PC-3 (cell line): ENCODE results near the gene TMEM250. TPM values are rescaled to one million over a fixed set of nuclear protein-coding genes. Genes with fewer than 3 reads are reported as not detected.

ENCODE experiments used
- ATAC-seq: fragments of 200-7000 bp; cut with Tn5 transposase; 2 replicates; pipeline ENCODE4 v1.9.1; 2020; ENCODE audit warnings: mild to moderate bottlenecking, moderate library complexity
- BruUV-seq: library from RNA; stranded (reverse); fragments of 400-500 nt; replicated peaks from 2 replicates; lab custom pipeline; 2021; lab: Mats Ljungman, UMichigan
- CTCF ChIA-PET: fragments of 300-600 bp; sonication (Branson Sonifier 250); formaldehyde crosslinking; loops from one replicate; lab custom pipeline; 2022; ENCODE audit warnings: antibody characterized with exemption; lab: Charles Lee
- POLR2A ChIA-PET: fragments of 300-600 bp; sonication (Branson Sonifier 250); formaldehyde crosslinking; loops from one replicate; lab custom pipeline; 2022; ENCODE audit warnings: antibody characterized with exemption; ENCODE audit not compliant: unreplicated experiment; lab: Charles Lee
- DNase-seq: peaks from one replicate; pipeline ENCODE4 v3.0.0-alpha.2; 2015
- H2AFZ ChIP-seq: fragments of 300-600 bp; sonication (generic); 2 replicates; pipeline ENCODE4 v1.6.0; 2016; ENCODE audit warnings: antibody characterized with exemption, low read length
- H3F3A ChIP-seq: fragments of 300-600 bp; sonication (generic); one replicate; pipeline ENCODE4 v1.6.0; 2017; ENCODE audit warnings: antibody characterized with exemption, low read length, control low read depth, mild to moderate bottlenecking; ENCODE audit not compliant: unreplicated experiment
- H3K27ac ChIP-seq: fragments of 300-600 bp; sonication (generic); 2 replicates; pipeline ENCODE4 v1.5.1; 2016; ENCODE audit warnings: mild to moderate bottlenecking, low read length
- H3K27me3 ChIP-seq: fragments of 300-600 bp; sonication (generic); 2 replicates; pipeline ENCODE4 v1.6.1; 2016; ENCODE audit warnings: low read length, mixed read lengths
- H3K36me3 ChIP-seq: fragments of 300-600 bp; sonication (generic); 2 replicates; pipeline ENCODE4 v1.6.1; 2016; ENCODE audit warnings: low read depth, mixed run types, low read length, mixed read lengths
- H3K4me1 ChIP-seq: fragments of 300-600 bp; sonication (generic); 2 replicates; pipeline ENCODE4 v1.5.1; 2016; ENCODE audit warnings: low read length; ENCODE audit not compliant: insufficient read depth
- H3K4me2 ChIP-seq: fragments of 300-600 bp; sonication (generic); 2 replicates; pipeline ENCODE4 v1.6.0; 2016; ENCODE audit warnings: low read length
- H3K4me3 ChIP-seq: fragments of 300-600 bp; sonication (generic); 2 replicates; pipeline ENCODE4 v1.5.1; 2016; ENCODE audit warnings: mild to moderate bottlenecking, low read length, mixed read lengths
- H3K79me2 ChIP-seq: fragments of 300-600 bp; sonication (generic); 2 replicates; pipeline ENCODE4 v1.6.1; 2017; ENCODE audit warnings: low read length, mixed read lengths
- H3K9ac ChIP-seq: fragments of 300-600 bp; sonication (generic); 2 replicates; pipeline ENCODE4 v1.6.0; 2016; ENCODE audit warnings: mild to moderate bottlenecking, low read length
- H3K9me2 ChIP-seq: fragments of 300-600 bp; sonication (generic); replicated peaks from 2 replicates; pipeline ENCODE4 v1.6.1; 2016; ENCODE audit warnings: mixed run types, low read length, mixed read lengths
- H3K9me3 ChIP-seq: fragments of 300-600 bp; sonication (generic); 2 replicates; pipeline ENCODE4 v1.6.1; 2016; ENCODE audit warnings: low read length, mixed read lengths
- H4K20me1 ChIP-seq: fragments of 300-600 bp; sonication (generic); 2 replicates; pipeline ENCODE4 v1.6.1; 2016; ENCODE audit warnings: low read length, mixed read lengths
- CTCF ChIP-seq: fragments of 300-600 bp; sonication (generic); conservative IDR thresholded peaks from 2 replicates; pipeline ENCODE4 v1.5.1; 2017; ENCODE audit warnings: antibody characterized with exemption, low read depth, mild to moderate bottlenecking, low read length
- EZH2 ChIP-seq: fragments of 300-600 bp; sonication (generic); IDR thresholded peaks from one replicate; pipeline ENCODE4 v1.6.1; 2017; ENCODE audit warnings: antibody characterized with exemption, mild to moderate bottlenecking, low read length; ENCODE audit not compliant: unreplicated experiment
- EZH2phosphoT487 ChIP-seq: fragments of 300-600 bp; sonication (generic); IDR thresholded peaks from 2 replicates; pipeline ENCODE4 v1.6.1; 2018; ENCODE audit warnings: mild to moderate bottlenecking, antibody characterized with exemption, low read length, borderline replicate concordance
- intact Hi-C: fragments of 100-400 bp; cut with micrococcal nuclease; formaldehyde crosslinking; loops from 2 replicates; pipeline ENCODE4 v1.9.0; 2023
- total RNA-seq: library from RNA; depleted of rRNA; stranded (reverse); fragments of >200 nt; gene quantifications from 2 replicates; pipeline ENCODE4 v1.2.3, GENCODE V29; 2014

TMEM250 gene
- total RNA-seq, 1 experiment from 2014 or later: 64.7 TPM

GRCh38 chr9:136137321-136138265, 18.9 kb upstream of the TMEM250 start:
- no peak overlapping the region for H3K4me3 ChIP-seq
- H3K9me3 ChIP-seq: no peaks in the 10 kb centered on the region
- no TSS peak for BruUV-seq
- H4K20me1 ChIP-seq: no peaks in the 10 kb centered on the region
- no peaks in the 10 kb centered on the region for H3K9me2 ChIP-seq
- ChIA-PET CTCF (no interaction called here), POLR2A (no interaction called here)
- H2AFZ ChIP-seq: no peak overlapping the region
- no peak overlapping the region for H3K27ac ChIP-seq
- peak; percentile 11 for DNase-seq
- H3K36me3 ChIP-seq: no peaks in the 10 kb centered on the region
- H3K4me1 ChIP-seq: no peaks in the 10 kb centered on the region
- peak; percentile 40 for ATAC-seq
- no peak overlapping the region for H3K4me2 ChIP-seq
- no peaks in the 10 kb centered on the region for H3F3A ChIP-seq
- TF ChIP-seq EZH2phosphoT487 (no peak), EZH2 (no peak), CTCF (no peak)
- H3K27me3 ChIP-seq: no peaks in the 10 kb centered on the region
- H3K79me2 ChIP-seq: no peaks in the 10 kb centered on the region
- intact Hi-C loops: loop anchor here (5.0 kb wide), 1 partner anchor 145 kb away; no protein-coding TSS in a partner anchor
- no peak overlapping the region for H3K9ac ChIP-seq

DNA sequence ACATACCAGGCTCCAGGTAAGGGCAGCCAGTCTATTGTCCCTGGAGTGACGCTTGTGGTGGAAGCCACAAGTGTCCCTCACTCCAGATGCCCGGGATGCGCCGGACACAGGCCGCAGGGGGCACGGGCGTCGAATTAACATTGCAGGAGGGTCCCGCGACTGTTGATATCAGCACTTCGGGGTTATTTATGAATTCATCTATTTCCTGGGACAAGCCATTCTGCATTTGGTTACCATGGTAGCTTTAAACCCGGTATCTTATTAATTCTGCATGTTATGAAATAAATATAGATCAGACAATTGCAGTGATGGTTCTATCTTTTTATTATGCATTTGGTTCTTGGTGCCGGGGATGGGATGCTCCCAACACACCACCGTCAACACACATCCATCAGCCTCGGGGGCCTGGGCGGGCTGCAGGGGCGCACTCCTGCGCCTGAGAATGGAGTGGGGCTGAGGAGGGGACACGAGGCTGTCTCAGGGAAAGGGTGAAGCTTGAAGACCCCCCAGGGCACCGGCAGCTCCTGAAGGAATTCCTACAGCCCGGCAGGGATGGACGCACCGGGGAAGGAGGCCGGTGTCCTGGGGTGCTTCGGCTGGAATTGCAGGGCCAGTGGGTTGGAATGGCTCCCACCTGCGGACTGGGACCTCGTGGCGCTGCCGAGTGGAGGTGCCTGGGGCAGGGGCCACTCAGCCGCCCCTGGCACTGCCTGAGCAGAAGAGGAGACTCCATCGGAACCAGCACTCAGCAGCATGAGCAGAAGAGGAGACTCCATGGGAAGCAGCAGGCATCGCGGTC, 17.7 kb upstream of the TMEM250 start:
- Histone ChIP-seq H3K4me3 (no peak overlapping the region), H3K9me3 (no peaks in the 10 kb centered on the region), H3K9ac (no peak overlapping the region), H3K79me2 (no peaks in the 10 kb centered on the region), H3K9me2 (no peaks in the 10 kb centered on the region), H4K20me1 (no peaks in the 10 kb centered on the region), H3F3A (no peaks in the 10 kb centered on the region), H3K27ac (no peak overlapping the region), H3K27me3 (no peaks in the 10 kb centered on the region; the same call in 1 of the 2 replicates), H2AFZ (no peak overlapping the region), H3K36me3 (no peaks in the 10 kb centered on the region), H3K4me2 (no peak overlapping the region), H3K4me1 (no peaks in the 10 kb centered on the region)
- ATAC-seq (no peak), DNase-seq (no peak)
- TF ChIP-seq EZH2phosphoT487 (no peak), EZH2 (no peak), CTCF (no peak)
- no TSS peak for BruUV-seq
- ChIA-PET POLR2A (no interaction called here), CTCF (no interaction called here)
- intact Hi-C loops: loop anchor here (5.0 kb wide), 1 partner anchor 146 kb away; no protein-coding TSS in a partner anchor
